Measurements from ENCODE around the gene STYXL1.

The STYXL1 gene

DNA sequence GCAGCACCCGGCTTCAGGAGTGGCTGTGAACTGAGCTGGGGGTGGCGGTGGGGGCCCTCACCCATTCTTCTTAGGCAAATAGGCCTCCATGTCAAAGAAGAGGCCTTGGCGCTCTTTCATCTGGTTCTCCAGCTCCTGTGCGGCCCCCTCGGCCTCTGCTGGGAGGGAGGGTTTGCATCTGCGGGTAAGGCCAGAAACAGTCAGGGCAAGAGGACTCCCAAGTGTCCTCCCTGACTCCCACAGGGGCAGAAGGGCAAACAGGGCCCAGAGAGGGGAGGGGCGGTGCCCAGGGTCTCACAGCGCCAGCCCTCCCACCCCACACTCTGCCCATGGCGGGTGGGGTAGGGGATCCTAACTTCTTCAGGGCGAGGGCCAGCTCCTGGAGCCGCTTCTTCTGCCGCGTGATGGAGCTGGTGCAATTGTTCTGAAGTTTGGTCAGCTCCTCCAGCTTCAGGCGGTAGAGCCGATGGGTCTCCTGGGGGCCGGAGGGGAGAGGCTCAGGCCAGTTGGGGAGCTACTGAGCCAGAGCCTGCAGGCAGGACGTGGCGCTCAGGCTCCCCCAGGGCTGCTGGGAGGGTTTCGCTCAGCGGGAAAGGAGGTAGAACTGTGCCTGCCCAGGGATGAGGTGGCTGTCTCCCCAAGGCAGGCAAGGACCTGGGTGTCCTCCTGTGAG is 55.6 kb downstream of the STYXL1 start:
- no peak for DNase-seq (ENCODE audit: low spot score)

DNA sequence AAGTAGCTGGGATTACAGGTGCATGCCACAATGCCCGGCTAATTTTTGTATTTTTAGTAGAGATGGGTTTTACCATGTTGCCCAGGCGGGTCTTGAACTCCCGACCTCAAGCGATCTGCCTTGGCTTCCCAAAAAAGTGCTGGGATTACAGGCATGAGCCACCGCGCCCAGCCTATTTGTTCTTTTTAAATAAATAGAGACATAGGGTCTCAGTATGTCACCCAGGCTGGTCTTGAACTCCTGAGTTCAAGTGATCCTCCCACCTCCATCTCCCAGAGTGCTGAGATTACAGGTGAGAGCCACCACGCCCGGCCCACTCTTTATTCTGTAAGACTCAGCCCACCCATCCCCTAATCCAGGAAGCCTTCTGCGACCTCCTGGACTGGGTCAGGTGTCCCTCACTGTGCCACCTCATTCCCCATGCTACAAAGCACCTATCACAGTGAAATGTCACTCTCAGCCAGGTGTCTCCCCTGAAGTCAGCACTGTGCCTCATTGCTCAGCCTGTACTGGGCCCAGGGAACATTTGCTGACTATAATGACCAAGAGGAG is 56.2 kb downstream of the STYXL1 start:
- DNase-seq (ENCODE audit: low spot score) = no peak

DNA sequence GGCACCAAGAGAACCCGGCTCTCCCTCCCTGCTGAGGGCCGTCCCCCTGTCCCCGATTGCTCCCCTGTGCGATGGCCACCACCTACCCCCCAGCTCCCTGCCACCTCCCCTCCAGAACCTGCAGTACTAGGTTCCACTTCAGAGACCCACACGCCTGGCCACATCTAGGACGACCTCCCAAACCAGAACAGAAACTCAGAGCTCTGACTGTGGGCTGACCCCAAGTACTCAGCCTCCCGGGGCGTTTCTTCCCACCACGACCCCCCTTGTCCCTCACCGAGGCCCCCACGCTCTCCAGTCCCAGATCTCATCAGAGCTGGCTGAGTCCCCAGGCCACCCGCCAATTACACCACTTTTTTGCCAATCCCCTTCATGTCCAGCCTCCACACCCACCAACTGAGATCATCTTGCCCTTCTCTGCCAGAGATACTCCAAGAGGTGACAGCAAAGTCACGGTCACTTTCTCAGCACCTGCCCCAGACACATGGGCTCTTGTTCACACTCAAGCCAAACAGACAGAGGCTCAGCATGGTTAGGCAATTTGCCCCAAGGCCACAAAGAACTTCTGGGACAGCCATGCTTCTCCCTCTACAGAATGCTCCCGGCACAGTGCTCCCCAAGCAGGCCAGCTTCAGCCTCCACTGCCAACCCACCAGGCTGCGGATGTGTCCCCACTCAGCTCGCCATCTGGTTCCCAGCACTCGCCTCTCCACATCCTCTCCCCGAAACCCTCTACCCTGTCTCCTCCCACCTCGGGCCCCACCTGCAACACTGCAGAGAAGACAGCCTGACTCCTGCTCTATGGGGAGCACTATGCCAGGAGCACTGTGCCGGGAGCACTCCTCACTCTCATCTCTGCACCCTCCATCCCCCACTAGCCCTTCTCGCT is 58.1 kb downstream of the STYXL1 start:
- no peak for DNase-seq (ENCODE audit: low spot score)

DNA sequence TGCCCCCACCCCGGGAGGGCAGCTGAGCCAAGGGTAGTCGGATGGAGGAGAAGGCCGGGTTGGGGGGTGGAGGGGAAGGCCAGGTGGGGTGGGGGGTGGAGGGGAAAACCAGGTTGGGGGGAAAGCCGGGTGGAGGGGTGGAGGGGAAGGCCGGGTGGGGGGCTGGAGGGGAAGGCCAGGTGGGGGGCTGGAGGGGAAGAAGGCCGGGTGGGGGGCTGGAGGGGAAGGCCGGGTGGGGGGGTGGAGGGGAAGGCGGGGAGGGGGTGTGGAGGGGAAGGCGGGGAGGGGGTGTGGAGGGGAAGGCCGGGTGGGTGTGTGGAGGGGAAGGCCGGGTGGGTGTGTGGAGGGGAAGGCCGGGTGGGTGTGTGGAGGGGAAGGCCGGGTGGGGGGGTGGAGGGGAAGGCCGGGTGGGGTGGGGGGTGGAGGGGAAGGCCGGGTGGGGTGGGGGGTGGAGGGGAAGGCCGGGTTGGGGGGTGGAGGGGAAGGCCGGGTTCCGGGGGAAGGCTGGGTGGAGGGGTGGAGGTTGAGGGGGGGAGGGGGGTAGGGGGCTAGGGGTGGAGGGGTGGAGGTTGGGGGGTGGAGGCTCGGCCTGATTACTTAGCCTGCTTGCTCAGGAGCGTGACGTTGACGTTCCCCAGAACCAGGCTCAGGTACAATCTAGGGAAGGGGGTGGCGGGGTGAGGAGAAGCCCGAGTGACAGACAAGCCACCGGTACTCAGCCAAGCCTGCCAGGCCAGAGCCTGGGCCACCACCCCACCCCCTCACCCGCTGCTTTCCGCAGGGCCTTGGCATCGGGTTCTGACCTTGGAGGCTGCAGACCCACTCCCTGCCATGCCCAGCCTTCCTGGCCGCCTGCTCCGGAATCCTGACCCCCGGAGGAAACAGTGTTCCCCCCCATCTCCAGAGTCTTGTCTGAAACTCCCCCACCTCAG is 59.0 kb downstream of the STYXL1 start:
- DNase-seq (ENCODE audit: low spot score) = no peak

- no peak for DNase-seq (ENCODE audit: low spot score)
Observed at GRCh38 chr7:75987805-75988567, 59.8 kb downstream of the STYXL1 start.

DNA sequence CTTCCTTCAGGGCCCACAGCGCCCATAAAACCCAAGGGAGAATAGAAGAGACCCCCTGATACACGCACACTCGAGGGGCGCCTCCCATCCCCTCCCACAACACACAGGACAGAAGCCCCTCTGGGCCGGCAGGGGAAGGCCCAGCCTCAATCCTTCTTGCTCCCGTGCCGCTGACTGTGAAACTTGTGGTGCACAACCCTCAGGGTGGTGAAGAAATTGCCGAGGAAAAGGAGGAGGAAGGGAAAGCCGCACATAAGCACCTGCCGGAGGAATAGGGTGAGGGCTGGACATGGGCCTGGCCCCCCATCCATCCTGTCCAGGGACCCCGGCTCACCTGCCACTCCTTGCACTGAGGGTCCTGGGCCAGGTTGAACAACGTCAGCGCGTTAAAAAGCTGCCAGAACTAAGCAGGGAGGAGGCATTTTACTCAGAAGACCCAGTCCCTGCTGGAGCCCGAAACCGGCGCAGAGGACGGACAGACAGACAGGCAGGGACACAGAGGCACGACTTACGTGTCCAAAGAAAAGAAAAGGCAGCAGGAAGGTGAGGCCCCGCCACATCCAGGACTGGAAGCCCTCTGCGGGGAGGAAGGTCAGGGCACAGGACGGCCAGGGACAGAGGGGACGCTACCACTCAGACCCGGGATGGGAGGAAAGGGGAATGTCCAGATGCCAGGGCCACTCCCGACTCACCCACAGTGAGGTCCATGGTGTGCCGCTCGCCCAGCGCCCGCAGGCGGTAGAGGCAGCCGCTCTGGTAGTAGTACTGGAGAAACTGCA is 60.6 kb downstream of the STYXL1 start:
- no peak for DNase-seq (ENCODE audit: low spot score)

- no peak for DNase-seq (ENCODE audit: low spot score)
Observed at GRCh38 chr7:75986147-75986781, 61.5 kb downstream of the STYXL1 start.

- peak; percentile 39 for DNase-seq (ENCODE audit: low spot score)
Observed at GRCh38 chr7:75985518-75986146, 62.2 kb downstream of the STYXL1 start.

- DNase-seq (ENCODE audit: low spot score) = no peak
Observed at GRCh38 chr7:75985009-75985517, 62.7 kb downstream of the STYXL1 start.

- no peak for DNase-seq (ENCODE audit: low spot score)
Observed at GRCh38 chr7:75984130-75985008, 63.4 kb downstream of the STYXL1 start.

DNA sequence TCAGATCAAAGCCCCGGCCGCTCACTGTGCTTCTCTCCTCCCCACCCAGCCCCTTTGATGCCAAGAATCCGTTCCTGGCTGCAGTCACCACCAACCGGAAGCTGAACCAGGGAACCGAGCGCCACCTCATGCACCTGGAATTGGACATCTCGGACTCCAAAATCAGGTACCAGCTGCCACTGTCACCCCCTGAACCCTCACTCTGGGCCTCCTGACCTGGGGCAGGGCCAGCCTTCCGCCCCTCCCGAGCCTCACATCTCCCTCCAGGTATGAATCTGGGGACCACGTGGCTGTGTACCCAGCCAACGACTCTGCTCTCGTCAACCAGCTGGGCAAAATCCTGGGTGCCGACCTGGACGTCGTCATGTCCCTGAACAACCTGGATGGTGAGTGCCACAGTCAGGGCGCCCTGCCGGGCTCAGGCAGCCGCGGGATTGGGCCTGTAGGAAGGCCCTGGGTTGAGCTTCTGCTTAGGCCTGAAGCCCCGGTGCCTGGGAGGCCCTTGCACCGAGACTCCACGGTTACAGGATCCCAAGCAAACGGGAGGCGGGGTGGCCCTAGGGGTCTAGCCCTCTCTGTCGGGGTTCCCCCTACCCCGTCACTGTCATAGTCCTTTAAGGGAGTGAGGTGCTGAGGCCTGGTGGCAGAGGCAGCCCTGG is 64.2 kb downstream of the STYXL1 start:
- DNase-seq (ENCODE audit: low spot score) = no peak

- DNase-seq (ENCODE audit: low spot score) = no peak
Observed at GRCh38 chr7:75982306-75983064, 65.3 kb downstream of the STYXL1 start.

DNA sequence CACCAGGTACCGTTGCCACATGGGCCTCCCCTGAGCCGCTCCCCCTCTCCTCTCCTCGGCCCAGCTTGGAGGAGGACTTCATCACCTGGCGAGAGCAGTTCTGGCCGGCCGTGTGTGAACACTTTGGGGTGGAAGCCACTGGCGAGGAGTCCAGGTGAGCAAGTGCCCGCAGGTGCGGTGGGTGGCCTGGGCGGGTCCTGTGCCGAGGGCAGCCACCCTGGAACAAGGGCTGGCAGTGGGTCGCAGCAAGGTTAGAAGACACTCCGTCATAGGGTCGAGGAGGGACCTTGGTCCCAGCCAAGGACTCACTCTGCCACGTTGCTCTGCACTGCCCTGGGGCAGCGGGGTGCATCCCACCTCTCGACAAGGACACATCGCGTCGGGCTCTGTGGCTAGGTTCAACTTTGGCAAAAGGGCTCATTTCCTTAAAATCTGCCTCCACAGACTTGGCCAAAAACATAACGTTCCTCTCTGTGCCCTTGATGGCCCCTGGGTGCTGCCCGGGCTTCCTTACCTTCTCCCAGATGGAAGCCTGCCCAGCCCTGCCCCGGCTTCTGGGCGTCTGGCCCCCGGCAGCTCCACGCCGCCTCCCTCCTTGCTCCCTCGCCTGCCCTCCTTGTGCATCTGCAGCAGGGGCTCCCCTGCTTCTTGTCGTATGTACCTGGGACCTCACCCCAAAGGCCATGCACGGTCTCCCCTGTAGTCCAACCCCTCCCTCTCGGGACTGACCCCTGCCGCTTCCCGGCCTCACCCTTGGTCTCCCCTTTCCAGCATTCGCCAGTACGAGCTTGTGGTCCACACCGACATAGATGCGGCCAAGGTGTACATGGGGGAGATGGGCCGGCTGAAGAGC is 66.1 kb downstream of the STYXL1 start:
- no peak for DNase-seq (ENCODE audit: low spot score)

DNA sequence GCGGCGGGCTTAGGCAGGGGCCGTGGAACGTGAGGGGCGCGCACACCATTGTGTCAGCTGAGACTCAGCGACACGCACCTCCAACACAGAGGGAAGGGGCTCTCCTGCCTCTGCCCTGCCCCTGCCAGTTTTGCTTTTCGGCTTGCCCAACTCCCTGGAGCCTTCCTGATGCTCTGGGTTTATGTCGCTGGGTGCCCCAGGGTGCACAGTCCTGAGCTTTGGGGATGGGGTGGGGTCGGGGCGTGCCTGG is 66.7 kb downstream of the STYXL1 start:
- DNase-seq (ENCODE audit: low spot score) = no peak

GRCh38 chr7:75980430-75981202 is 67.2 kb downstream of the STYXL1 start:
- DNase-seq (ENCODE audit: low spot score) = no peak

Data from hematopoietic multipotent progenitor cell treated with erythropoietin and hydrocortisone succinate and interleukin-3 and kit ligand, for 17 days (in vitro differentiated cells).